Esophagus muscularis mucosa (tissue), 4 donors: ENCODE measurements around the gene MARCHF2. TPM values are rescaled to one million over a fixed set of nuclear protein-coding genes. Genes with fewer than 3 reads are reported as not detected.

Experiments
- DNase-seq: peaks from one replicate; pipeline ENCODE4 v3.0.0-alpha.2; 2017; ENCODE audit errors: extremely low spot score
- H3K27ac ChIP-seq, 4 donors: fragments of 200-600 bp; sonication (generic); replicated peaks in 1 of 4; 1 replicate in 3 of 4; 2 replicates in 1 of 4; pipeline ENCODE4 v1.5.1; 2016 to 2019; ENCODE audit warnings: mild to moderate bottlenecking in 1 of 4
- H3K27me3 ChIP-seq, 4 donors: fragments of 200-600 bp; sonication (generic); one replicate each; pipeline versions ENCODE4 v1.5.1 to v1.6.0; 2016 to 2019
- H3K36me3 ChIP-seq, 4 donors: fragments of 200-600 bp; sonication (generic); one replicate each; pipeline ENCODE4 v1.5.1; 2016 to 2019
- H3K4me1 ChIP-seq, 4 donors: fragments of 200-600 bp; sonication (generic); one replicate each; pipeline ENCODE4 v1.5.1; 2016 to 2019
- H3K4me3 ChIP-seq, 4 donors: fragments of 200-600 bp; sonication (generic); 1 replicate in 2 of 4; 2 replicates in 2 of 4; pipeline ENCODE4 v1.5.1; 2016 to 2019; ENCODE audit warnings: mild to moderate bottlenecking in 4 of 4, moderate library complexity in 1 of 4
- H3K9me3 ChIP-seq, 4 donors: fragments of 200-600 bp; sonication (generic); 1 replicate in 3 of 4; 2 replicates in 1 of 4; pipeline ENCODE4 v1.5.1; 2016 to 2019
- CTCF ChIP-seq, 3 experiments: fragments of 200-600 bp in 2 of 3; fragments of 450-650 bp in 1 of 3; sonication (generic) in 2 of 3; IDR thresholded peaks; one replicate each; pipeline ENCODE4 v1.5.1; 2017 to 2019; ENCODE audit warnings: antibody characterized with exemption in 3 of 3, mild to moderate bottlenecking in 2 of 3, moderate library complexity in 1 of 3
- EP300 ChIP-seq: sonication (generic); formaldehyde crosslinking; IDR thresholded peaks from one replicate; pipeline ENCODE4 v1.6.1; 2017; ENCODE audit warnings: antibody characterized with exemption
- POLR2A ChIP-seq: fragments of 450-650 bp; IDR thresholded peaks from one replicate; pipeline ENCODE4 v1.6.1; 2017; ENCODE audit warnings: antibody characterized with exemption, moderate library complexity, mild to moderate bottlenecking, low read depth
- POLR2AphosphoS5 ChIP-seq, 2 donors: sonication (generic); formaldehyde crosslinking; IDR thresholded peaks; one replicate each; pipeline ENCODE4 v1.6.1; 2017; ENCODE audit warnings: antibody characterized with exemption in 2 of 2
- WGBS: methylation state at CpG from one replicate; pipeline ENCODE4 v1.1.5; 2018; 5-methylcytosine and 5-hydroxymethylcytosine counted together
- intact Hi-C: fragments of 100-400 bp; cut with DNase I; formaldehyde crosslinking; loops from one replicate; pipeline ENCODE4 v1.15.1; 2023
- total RNA-seq, 4 donors: library from RNA; depleted of rRNA; stranded (reverse); fragments of >200 nt; gene quantifications; one replicate each; pipeline versions ENCODE4 v1.1.0 to v1.2.1, GENCODE V29; 2016

Gene MARCHF2
- total RNA-seq, 4 donors from 2014 or later = 227 to 286 (median 247) TPM

GRCh38 chr19:8457209-8457608 is 44.1 kb downstream of the MARCHF2 start:
- no peak for TF ChIP-seq POLR2AphosphoS5 (IDR thresholded peaks at IDR 0.05)
- TF ChIP-seq POLR2A = no peak
- TF ChIP-seq CTCF (IDR thresholded peaks at IDR 0.05) = no peak
- no peak for TF ChIP-seq EP300
- H3K27ac ChIP-seq = peak overlapping the region in 1 of 4 donors; percentile 73
- no peaks in the 10 kb centered on the region for H3K27me3 ChIP-seq
- H3K9me3 ChIP-seq = no peaks in the 10 kb centered on the region
- H3K4me1 ChIP-seq = peaks cover 93 to 97% (median 96%) of the 10 kb centered on the region in 4 donors
- intact Hi-C loops = no loop called here
- 73% methylated on average over 3 of the region's 3 CpGs for WGBS
- H3K36me3 ChIP-seq = peaks cover 0 to 31% (median 15%) of the 10 kb centered on the region in 4 donors
- no peak for DNase-seq
- H3K4me3 ChIP-seq = no peak overlapping the region

- Histone ChIP-seq H3K36me3 (peaks cover 0 to 30% (median 12%) of the 10 kb centered on the region in 4 donors), H3K9me3 (no peaks in the 10 kb centered on the region), H3K27ac (peak overlapping the region; percentile 64 to 73 (median 68)), H3K4me3 (no peak overlapping the region), H3K4me1 (peaks cover 93 to 97% (median 96%) of the 10 kb centered on the region in 4 donors), H3K27me3 (no peaks in the 10 kb centered on the region)
- TF ChIP-seq EP300 (no peak), POLR2AphosphoS5 (IDR thresholded peaks at IDR 0.05) (no peak), CTCF (IDR thresholded peaks at IDR 0.05) (no peak), POLR2A (no peak)
- 71% methylated on average over 1 of the region's 1 CpG for WGBS
- no peak for DNase-seq
- intact Hi-C loops = no loop called here
These were observed 44.7 kb downstream of the MARCHF2 start for GRCh38 chr19:8457827-8458226.

GRCh38 chr19:8458380-8458779 is 45.3 kb downstream of the MARCHF2 start:
- intact Hi-C loops = no loop called here
- H3K36me3 ChIP-seq = peaks cover 0 to 35% (median 13%) of the 10 kb centered on the region in 4 donors
- TF ChIP-seq EP300 = no peak
- no peak for TF ChIP-seq POLR2A
- TF ChIP-seq POLR2AphosphoS5 (IDR thresholded peaks at IDR 0.05) = no peak
- WGBS = 52% methylated on average over 5 of the region's 5 CpGs
- no peaks in the 10 kb centered on the region for H3K9me3 ChIP-seq
- H3K4me1 ChIP-seq = peaks cover 92 to 97% (median 95%) of the 10 kb centered on the region in 4 donors
- peak overlapping the region; percentile 64 to 73 (median 68) for H3K27ac ChIP-seq
- H3K4me3 ChIP-seq = no peak overlapping the region
- H3K27me3 ChIP-seq = no peaks in the 10 kb centered on the region
- DNase-seq = no peak

- no peak for DNase-seq
- intact Hi-C loops = no loop called here
- 41% methylated on average over 7 of the region's 7 CpGs for WGBS
- H3K4me1 ChIP-seq = peaks cover 85 to 94% (median 89%) of the 10 kb centered on the region in 4 donors
- TF ChIP-seq POLR2A = no peak
- peak overlapping the region; percentile 64 to 73 (median 68) for H3K27ac ChIP-seq
- no peaks in the 10 kb centered on the region for H3K9me3 ChIP-seq
- H3K27me3 ChIP-seq = no peaks in the 10 kb centered on the region
- H3K4me3 ChIP-seq = peak overlapping the region in 2 of 4 donors; percentile 2 to 25
- peaks cover 6 to 42% (median 20%) of the 10 kb centered on the region in 4 donors for H3K36me3 ChIP-seq
These were observed 46.0 kb downstream of the MARCHF2 start for GRCh38 chr19:8459095-8459494.

GRCh38 chr19:8459520-8460270 is 46.6 kb downstream of the MARCHF2 start:
- peak overlapping the region; percentile 2 to 25 (median 12) for H3K4me3 ChIP-seq
- peak overlapping the region; percentile 64 to 73 (median 68) for H3K27ac ChIP-seq
- peaks cover 12 to 48% (median 25%) of the 10 kb centered on the region in 4 donors for H3K36me3 ChIP-seq
- TF ChIP-seq CTCF (IDR thresholded peaks at IDR 0.05) (no peak), EP300 (no peak), POLR2AphosphoS5 (IDR thresholded peaks at IDR 0.05) (no peak), POLR2A (no peak)
- peaks cover 79 to 88% (median 83%) of the 10 kb centered on the region in 4 donors for H3K4me1 ChIP-seq
- no peaks in the 10 kb centered on the region for H3K9me3 ChIP-seq
- H3K27me3 ChIP-seq = no peaks in the 10 kb centered on the region
- WGBS = 15% methylated on average over 6 of the region's 6 CpGs
- DNase-seq = no peak
- intact Hi-C loops = no loop called here
